HEK293T (cell line): ENCODE data around the gene VSIG10.

Experiments used
- CTCF ChIA-PET: fragments of 350-600 bp; formaldehyde crosslinking; extraction: SDS; loops from one replicate; lab custom pipeline; 2021; ENCODE audit warnings: antibody characterized with exemption, inconsistent platforms; lab: Yijun Ruan, JAX
- POLR2A ChIA-PET: fragments of 350-600 bp; formaldehyde crosslinking; extraction: SDS; loops from one replicate; lab custom pipeline; 2020; ENCODE audit warnings: antibody characterized with exemption, inconsistent platforms; lab: Yijun Ruan, JAX
- DNase-seq: peaks from one replicate; pipeline ENCODE4 v3.0.0; 2012; ENCODE audit warnings: mixed read lengths; ENCODE audit errors: extremely low spot score
- ARNT ChIP-seq: fragments of 450-650 bp; IDR thresholded peaks from 2 replicates; pipeline ENCODE4 v1.6.1; 2017; ENCODE audit warnings: mild to moderate bottlenecking
- BHLHE40 ChIP-seq: fragments of 450-650 bp; IDR thresholded peaks from 2 replicates; pipeline ENCODE4 v1.6.1; 2016; ENCODE audit warnings: mild to moderate bottlenecking, moderate library complexity, borderline replicate concordance
- CTBP1 ChIP-seq: fragments of 450-650 bp; IDR thresholded peaks from 2 replicates; pipeline ENCODE4 v1.6.1; 2016; ENCODE audit warnings: borderline replicate concordance
- ELF4 ChIP-seq: fragments of 450-650 bp; IDR thresholded peaks from 2 replicates; pipeline ENCODE4 v1.6.1; 2017; ENCODE audit warnings: antibody characterized with exemption
- FOXA1 ChIP-seq: fragments of 450-650 bp; IDR thresholded peaks from 2 replicates; pipeline ENCODE4 v1.6.1; 2016; ENCODE audit warnings: mild to moderate bottlenecking
- FOXK2 ChIP-seq: fragments of 450-650 bp; IDR thresholded peaks from 2 replicates; pipeline ENCODE4 v1.6.1; 2016; ENCODE audit warnings: mild to moderate bottlenecking
- FOXM1 ChIP-seq: fragments of 450-650 bp; IDR thresholded peaks from 2 replicates; pipeline ENCODE4 v1.6.1; 2017; ENCODE audit warnings: mild to moderate bottlenecking, borderline replicate concordance
- HDGF ChIP-seq: fragments of 450-650 bp; IDR thresholded peaks from 2 replicates; pipeline ENCODE4 v1.6.1; 2017; ENCODE audit warnings: antibody characterized with exemption, borderline replicate concordance
- L3MBTL2 ChIP-seq: fragments of 450-650 bp; conservative IDR thresholded peaks from 2 replicates; pipeline ENCODE4 v1.6.1; 2016; ENCODE audit warnings: mild to moderate bottlenecking
- LEF1 ChIP-seq: fragments of 450-650 bp; IDR thresholded peaks from 2 replicates; pipeline ENCODE4 v1.6.1; 2017; ENCODE audit warnings: mild to moderate bottlenecking, borderline replicate concordance
- NFRKB ChIP-seq: fragments of 450-650 bp; IDR thresholded peaks from 2 replicates; pipeline ENCODE4 v1.6.1; 2016; ENCODE audit warnings: mild to moderate bottlenecking, moderate library complexity
- PKNOX1 ChIP-seq: fragments of 450-650 bp; IDR thresholded peaks from 2 replicates; pipeline ENCODE4 v1.6.1; 2016
- SP1 ChIP-seq: fragments of 450-650 bp; IDR thresholded peaks from 2 replicates; pipeline ENCODE4 v1.6.1; 2017
- SUZ12 ChIP-seq: fragments of 450-650 bp; IDR thresholded peaks from 2 replicates; pipeline ENCODE4 v1.6.1; 2016; ENCODE audit warnings: mild to moderate bottlenecking
- TARDBP ChIP-seq: fragments of 450-650 bp; IDR thresholded peaks from 2 replicates; pipeline ENCODE4 v1.6.1; 2016
- ZNF384 ChIP-seq: fragments of 450-650 bp; IDR thresholded peaks from 2 replicates; pipeline ENCODE4 v1.6.1; 2016

The VSIG10 gene

GRCh38 chr12:118061011-118061872 lies 42.6 kb downstream of the VSIG10 start, which contains the start of gene WSB2:
Gene WSB2 (minus strand): TSS chr12:118061179. CDS start chr12:118061048, 131 bp downstream.
- no peak for TF ChIP-seq ZNF384
- no peak for TF ChIP-seq PKNOX1
- TF ChIP-seq FOXK2 = no peak
- TF ChIP-seq FOXA1 = no peak
- TF ChIP-seq ARNT = no peak
- TF ChIP-seq ELF4 = no peak
- TF ChIP-seq TARDBP = no peak
- no peak for TF ChIP-seq LEF1
- TF ChIP-seq L3MBTL2 = no peak
- no peak for TF ChIP-seq SP1
- no peak for TF ChIP-seq HDGF
- TF ChIP-seq BHLHE40 = no peak
- no peak for TF ChIP-seq SUZ12
- no peak for TF ChIP-seq CTBP1
- TF ChIP-seq FOXM1 = no peak
- TF ChIP-seq NFRKB = no peak
- CTCF ChIA-PET = no interaction called here
- DNase-seq = peak; percentile 18
- POLR2A ChIA-PET = no interaction called here

DNA sequence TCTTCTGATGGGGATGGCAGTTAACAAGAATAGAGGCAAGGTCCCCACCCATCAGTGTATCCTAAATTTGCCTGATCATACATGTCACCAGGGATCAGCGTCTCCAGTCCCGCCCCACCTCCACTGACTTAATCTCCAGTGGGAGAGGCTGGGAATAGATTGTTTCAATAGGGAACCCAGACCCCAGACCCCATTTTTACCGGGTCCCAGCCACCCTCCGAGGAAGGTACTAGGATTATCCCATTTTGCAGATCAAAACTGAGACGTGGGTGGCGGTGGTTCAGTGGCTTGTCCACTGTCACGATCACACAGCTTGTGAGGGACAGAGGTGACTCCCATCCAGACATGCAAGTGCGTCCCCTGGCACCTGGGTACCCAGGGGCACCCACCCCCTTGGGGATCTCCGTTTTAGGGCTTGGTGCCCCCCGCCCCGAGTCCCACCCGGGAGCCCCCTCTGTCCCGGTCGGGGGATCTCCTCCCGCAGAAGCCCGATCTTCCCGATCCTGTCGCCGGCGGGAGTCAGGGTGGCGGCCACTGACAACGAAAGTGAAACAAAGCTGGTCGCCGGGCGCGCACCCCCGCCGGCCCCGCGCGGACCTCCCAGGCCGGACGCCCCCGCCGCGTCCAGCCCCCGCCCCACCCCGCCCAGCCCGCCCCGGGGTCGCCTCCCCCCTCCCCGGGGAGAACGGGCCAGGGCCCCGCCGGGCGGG lies 43.4 kb downstream of the VSIG10 start:
- POLR2A ChIA-PET = interaction anchor here (0.9 kb wide), 1 partner anchor 313 kb away, joined by 3 read pairs; no protein-coding TSS in a partner anchor
- CTCF ChIA-PET = no interaction called here
- no peak for TF ChIP-seq NFRKB
- no peak for TF ChIP-seq LEF1
- TF ChIP-seq TARDBP = no peak
- TF ChIP-seq PKNOX1 = no peak
- no peak for TF ChIP-seq CTBP1
- TF ChIP-seq L3MBTL2 = no peak
- TF ChIP-seq FOXK2 = no peak
- no peak for TF ChIP-seq SP1
- TF ChIP-seq FOXA1 = no peak
- TF ChIP-seq ARNT = no peak
- peak; percentile 50 for DNase-seq

- TF ChIP-seq HDGF (no peak), ARNT (no peak)
- no peak for DNase-seq
- ChIA-PET POLR2A (interaction anchor here (0.9 kb wide), 1 partner anchor 314 kb away, joined by 3 read pairs; no protein-coding TSS in a partner anchor), CTCF (no interaction called here)
These were observed 44.2 kb downstream of the VSIG10 start for GRCh38 chr12:118059341-118060191.

DNA sequence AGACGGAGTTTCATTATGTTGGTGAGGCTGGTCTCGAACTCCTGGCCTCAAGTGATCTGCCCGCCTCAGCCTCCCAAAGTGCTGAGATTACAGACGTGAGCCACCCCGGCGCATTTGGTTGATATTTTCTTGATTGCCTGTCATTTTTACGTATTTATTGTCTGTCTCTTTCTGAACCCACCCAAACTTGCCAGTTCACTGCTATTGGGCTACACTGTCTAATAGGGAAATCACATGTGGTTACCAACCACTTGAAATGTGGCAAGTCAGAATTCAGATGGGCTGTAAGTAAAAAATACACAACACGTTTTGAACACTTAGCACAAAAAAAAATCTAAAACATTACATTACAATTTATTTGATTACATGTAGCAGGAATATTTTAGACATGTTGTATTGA lies 44.9 kb downstream of the VSIG10 start:
- ChIA-PET POLR2A (no interaction called here), CTCF (no interaction called here)
- TF ChIP-seq L3MBTL2 (no peak), HDGF (no peak), FOXA1 (no peak), SUZ12 (no peak), LEF1 (no peak), PKNOX1 (no peak), FOXM1 (no peak), ELF4 (no peak), SP1 (no peak), FOXK2 (no peak), ARNT (no peak), NFRKB (no peak)
- DNase-seq = no peak

- ChIA-PET CTCF (no interaction called here), POLR2A (interaction anchor here (0.8 kb wide), 1 partner anchor 42 kb away, joined by 3 read pairs; the partner anchor contains the start of gene RFC5)
- no peak for DNase-seq
- no peak for TF ChIP-seq SP1
- no peak for TF ChIP-seq TARDBP
- TF ChIP-seq ZNF384 = no peak
- TF ChIP-seq ARNT = no peak
- TF ChIP-seq ELF4 = no peak
- no peak for TF ChIP-seq CTBP1
- TF ChIP-seq BHLHE40 = no peak
- TF ChIP-seq L3MBTL2 = no peak
- no peak for TF ChIP-seq HDGF
- TF ChIP-seq NFRKB = no peak
- no peak for TF ChIP-seq FOXM1
- no peak for TF ChIP-seq FOXA1
- no peak for TF ChIP-seq LEF1
- TF ChIP-seq PKNOX1 = no peak
These were observed 45.6 kb downstream of the VSIG10 start for GRCh38 chr12:118058227-118058626.
